HepG2 (cell line): ENCODE measurements around the gene SRBD1. TPM values are rescaled to one million over a fixed set of nuclear protein-coding genes. Genes with fewer than 3 reads are reported as not detected.

ENCODE experiments used
- ATAC-seq: fragments of 200-7000 bp; cut with Tn5 transposase; 3 replicates; pipeline ENCODE4 v1.9.1; 2020; ENCODE audit warnings: mild to moderate bottlenecking, moderate library complexity
- BruUV-seq: library from RNA; stranded (reverse); fragments of 400-500 nt; replicated peaks from 2 replicates; lab custom pipeline; 2021; lab: Mats Ljungman, UMichigan
- CTCF ChIA-PET: fragments of 300-600 bp; formaldehyde crosslinking; extraction: SDS; loops from one replicate; lab custom pipeline; 2021; ENCODE audit warnings: low total read pairs, inconsistent platforms, low intra/inter-chr PET ratio; lab: Yijun Ruan, JAX
- POLR2A ChIA-PET: fragments of 350-600 bp; sonication (Branson Sonifier 250); formaldehyde crosslinking; loops from one replicate; lab custom pipeline; 2020; ENCODE audit warnings: antibody characterized with exemption, inconsistent platforms; lab: Yijun Ruan, JAX
- DNase-seq: peaks from one replicate; pipeline ENCODE4 v3.0.0-alpha.2; 2015; ENCODE audit warnings: low spot score
- FAIRE-seq: peaks from 3 replicates; lab custom pipeline; 2011; peaks lifted over from hg19 to GRCh38; lab: Jason Lieb, UNC
- H2AFZ ChIP-seq: one replicate; pipeline ENCODE4 v1.6.1; 2011; ENCODE audit warnings: low read length, inconsistent platforms
- H3K27ac ChIP-seq: fragments of 300-600 bp; 3 replicates; pipeline ENCODE4 v1.8.0; 2011; ENCODE audit warnings: mixed run types, mild to moderate bottlenecking, mixed read lengths, low read length, inconsistent platforms; ENCODE audit not compliant: insufficient read depth; ENCODE audit errors: extremely low read length
- H3K27me3 ChIP-seq, 2 experiments: fragments of 200-600 bp in 1 of 2; 2 replicates in 1 of 2; 3 replicates in 1 of 2; pipeline versions ENCODE4 v1.6.0 to v1.8.0; 2011; ENCODE audit warnings: low read length in 2 of 2, mild to moderate bottlenecking in 2 of 2, moderate library complexity in 2 of 2, inconsistent platforms in 1 of 2; ENCODE audit not compliant: insufficient read depth in 2 of 2, control insufficient read depth in 1 of 2
- H3K36me3 ChIP-seq, 2 experiments: fragments of 200-600 bp in 1 of 2; replicated peaks in 1 of 2; 2 replicates in 1 of 2; 3 replicates in 1 of 2; pipeline versions ENCODE4 v1.5.1 to v1.8.0; 2011; ENCODE audit warnings: low read length in 2 of 2, inconsistent platforms in 1 of 2; ENCODE audit not compliant: insufficient read depth in 2 of 2, control insufficient read depth in 1 of 2
- H3K4me1 ChIP-seq: 2 replicates; pipeline ENCODE4 v1.5.1; 2012; ENCODE audit warnings: low read length, inconsistent platforms; ENCODE audit not compliant: insufficient read depth
- H3K4me2 ChIP-seq: 2 replicates; pipeline ENCODE4 v1.6.0; 2011; ENCODE audit warnings: low read depth, low read length, inconsistent platforms
- H3K4me3 ChIP-seq, 3 experiments: fragments of 200-600 bp in 1 of 3; sonication (generic), shearing (Covaris generic) in 1 of 3; replicated peaks in 1 of 3; 2 replicates each; pipeline ENCODE4 v1.5.1; 2011 to 2016; ENCODE audit warnings: low read length in 3 of 3, inconsistent platforms in 2 of 3, low read depth in 2 of 3, mild to moderate bottlenecking in 2 of 3, control low read depth in 1 of 3, mixed read lengths in 1 of 3; ENCODE audit not compliant: insufficient read depth in 1 of 3
- H3K79me2 ChIP-seq: one replicate; pipeline ENCODE4 v1.6.1; 2011; ENCODE audit warnings: low read length, inconsistent platforms; ENCODE audit not compliant: insufficient read depth
- H3K9ac ChIP-seq: 2 replicates; pipeline ENCODE4 v1.6.0; 2011; ENCODE audit warnings: mild to moderate bottlenecking, low read depth, low read length, inconsistent platforms; ENCODE audit not compliant: insufficient read depth
- H3K9me3 ChIP-seq: 2 replicates; pipeline ENCODE4 v1.5.1; 2012; ENCODE audit warnings: mild to moderate bottlenecking, low read length
- H4K20me1 ChIP-seq: 2 replicates; pipeline ENCODE4 v1.6.0; 2011; ENCODE audit warnings: inconsistent platforms, mild to moderate bottlenecking, low read length, moderate library complexity; ENCODE audit not compliant: insufficient read depth
- CCDC6 ChIP-seq: sonication (generic); formaldehyde crosslinking; IDR thresholded peaks from 2 replicates; pipeline ENCODE4 v1.8.1; 2022; ENCODE audit warnings: mild to moderate bottlenecking, missing genetic modification reagents, moderate library complexity
- FOXO1 ChIP-seq: sonication (generic); formaldehyde crosslinking; IDR thresholded peaks from 2 replicates; pipeline ENCODE4 v1.4.0; 2020; ENCODE audit warnings: missing genetic modification reagents
- HMGXB4 ChIP-seq, 2 experiments: sonication (generic) in 1 of 2; formaldehyde crosslinking in 1 of 2; IDR thresholded peaks; 2 replicates each; pipeline versions ENCODE4 v1.4.0 to v1.6.1; 2018 to 2020; ENCODE audit warnings: missing genetic modification reagents in 2 of 2, borderline replicate concordance in 1 of 2, low read depth in 1 of 2, mild to moderate bottlenecking in 1 of 2, missing biosample characterization in 1 of 2
- HOXA3 ChIP-seq: sonication (generic); formaldehyde crosslinking; IDR thresholded peaks from 2 replicates; pipeline ENCODE4 v1.5.0; 2020; ENCODE audit warnings: missing genetic modification reagents
- KLF11 ChIP-seq: IDR thresholded peaks from 2 replicates; pipeline ENCODE4 v1.6.1; 2016; ENCODE audit warnings: missing compliant biosample characterization
- MTA1 ChIP-seq: sonication (generic); formaldehyde crosslinking; IDR thresholded peaks from 2 replicates; pipeline ENCODE4 v1.4.0; 2020; ENCODE audit warnings: missing genetic modification reagents, mild to moderate bottlenecking, borderline replicate concordance
- MTF2 ChIP-seq: sonication (generic); formaldehyde crosslinking; IDR thresholded peaks from 2 replicates; pipeline ENCODE4 v1.5.0; 2020; ENCODE audit warnings: missing genetic modification reagents, borderline replicate concordance
- RBFOX2 ChIP-seq: fragments of 200-400 bp; formaldehyde crosslinking; IDR thresholded peaks from 2 replicates; pipeline ENCODE4 v1.6.1; 2017; ENCODE audit warnings: low read depth, mild to moderate bottlenecking, low read length
- RFX1 ChIP-seq: fragments of 450-650 bp; IDR thresholded peaks from 2 replicates; pipeline ENCODE4 v1.6.1; 2017
- SMC3 ChIP-seq: IDR thresholded peaks from 2 replicates; pipeline ENCODE4 v1.6.1; 2011; ENCODE audit warnings: low read length, improper control_type of control experiment
- TFE3 ChIP-seq: IDR thresholded peaks from 2 replicates; pipeline ENCODE4 v1.6.1; 2016
- TOPORS ChIP-seq: sonication (generic); formaldehyde crosslinking; IDR thresholded peaks from 2 replicates; pipeline ENCODE4 v1.8.0; 2023; ENCODE audit warnings: mild to moderate bottlenecking, missing genetic modification reagents
- UBTF ChIP-seq: sonication (generic); formaldehyde crosslinking; IDR thresholded peaks from 2 replicates; pipeline ENCODE4 v1.4.0; 2020; ENCODE audit warnings: mild to moderate bottlenecking, missing genetic modification reagents
- ZNF343 ChIP-seq: sonication (generic); formaldehyde crosslinking; IDR thresholded peaks from 2 replicates; pipeline ENCODE4 v1.4.0; 2020; ENCODE audit warnings: mild to moderate bottlenecking, missing genetic modification reagents
- ZNF709 ChIP-seq: sonication (generic); formaldehyde crosslinking; IDR thresholded peaks from 2 replicates; pipeline ENCODE4 v1.5.0; 2020; ENCODE audit warnings: mild to moderate bottlenecking, missing genetic modification reagents
- ZNF816 ChIP-seq: sonication (generic); formaldehyde crosslinking; IDR thresholded peaks from 2 replicates; pipeline ENCODE4 v1.8.0; 2022; ENCODE audit warnings: missing genetic modification reagents, mild to moderate bottlenecking, borderline replicate concordance
- ZNF850 ChIP-seq: sonication (generic); formaldehyde crosslinking; conservative IDR thresholded peaks from 2 replicates; pipeline ENCODE4 v1.9.0; 2021; ENCODE audit warnings: mild to moderate bottlenecking, missing genetic modification reagents
- ZSCAN29 ChIP-seq: sonication (generic); formaldehyde crosslinking; conservative IDR thresholded peaks from 2 replicates; pipeline ENCODE4 v1.4.0; 2020; ENCODE audit warnings: mild to moderate bottlenecking, missing genetic modification reagents
- WGBS: methylation state at CpG from one replicate; pipeline ENCODE4 v1.1.6; 2017; ENCODE audit warnings: low lambda C conversion rate; 5-methylcytosine and 5-hydroxymethylcytosine counted together
- in situ Hi-C: cut with HindIII; loops from 2 replicates; pipeline ENCODE4 v1.10.0; 2017; ENCODE audit warnings: low pct_unique_long_range_greater_than_20kb; ENCODE audit not compliant: extremely low pct_ligation_motif_present
- intact Hi-C: fragments of 100-400 bp; cut with micrococcal nuclease; formaldehyde crosslinking; loops from one replicate; pipeline ENCODE4 v1.10.0; 2022; ENCODE audit not compliant: unreplicated experiment
- polyA plus RNA-seq, 8 experiments: library from polyadenylated mRNA; depleted of rRNA in 3 of 8; stranded (reverse) in 7 of 8; unstranded in 1 of 8; fragments of >200 nt; fragmentation: Illumina TruSeq in 4 of 8; extraction: Trizol in 4 of 8; gene quantifications; 2 replicates each; pipeline versions ENCODE4 v1.2.1 to v1.2.3, GENCODE V29; 2011 to 2016; ENCODE audit warnings: low read depth in 4 of 8, missing spikeins in 1 of 8, mixed read lengths in 1 of 8; ENCODE audit not compliant: insufficient read depth in 1 of 8
- total RNA-seq, 5 experiments: library from RNA; depleted of rRNA; stranded (reverse); fragments of >200 nt; fragmentation: Illumina TruSeq; extraction: Trizol; gene quantifications; 2 replicates each; pipeline ENCODE4 v1.2.3, GENCODE V29; 2016; ENCODE audit warnings: low read depth in 1 of 5

Gene SRBD1
- total and polyA plus RNA-seq, 2 of the 13 experiments (the other 11 are each of a cell fraction or from before 2014, with no cell fraction given) = 3.2 to 23.9 TPM

- intact Hi-C loops = loop anchor here (5.0 kb wide), 1 partner anchor 1348 kb away; no protein-coding TSS in a partner anchor
- POLR2A ChIA-PET = no interaction called here
Observed at GRCh38 chr2:45614330-45614729, 3.3 kb upstream of the SRBD1 start.

More at GRCh38 chr2:45614330-45614729, 3.3 kb upstream of the SRBD1 start:
- no peaks in the 10 kb centered on the region; a peak in 1 of 5 replicates for H3K27me3 ChIP-seq
- no peaks in the 10 kb centered on the region for H4K20me1 ChIP-seq
- peaks cover 12% of the 10 kb centered on the region for H3K79me2 ChIP-seq
- H3K4me2 ChIP-seq = no peak overlapping the region
- H3K9me3 ChIP-seq = no peaks in the 10 kb centered on the region
- H3K36me3 ChIP-seq = no peaks in the 10 kb centered on the region
- H3K4me1 ChIP-seq = peaks cover 22% of the 10 kb centered on the region
- no peak for DNase-seq
- H3K27ac ChIP-seq = no peak overlapping the region
- H2AFZ ChIP-seq = no peak overlapping the region
- no peak for FAIRE-seq
- CTCF ChIA-PET = no interaction called here
- in situ Hi-C loops = no loop called here
- WGBS = 43% methylated on average over 1 of the region's 1 CpG
- ATAC-seq = no peak
- TF ChIP-seq ZSCAN29 (CRISPR knock-in tag) (no peak), CCDC6 (CRISPR knock-in tag) (no peak), MTF2 (CRISPR knock-in tag) (no peak), FOXO1 (CRISPR knock-in tag) (no peak), RFX1 (no peak), TFE3 (CRISPR knock-in tag) (no peak), UBTF (CRISPR knock-in tag) (no peak), KLF11 (CRISPR knock-in tag) (no peak), HMGXB4 (CRISPR knock-in tag; IDR thresholded peaks at IDR 0.05; ENCODE audit: borderline replicate concordance in 1 of 2, low read depth in 1 of 2) (no peak), RBFOX2 (no peak), ZNF850 (CRISPR knock-in tag) (no peak), SMC3 (no peak), ZNF709 (CRISPR knock-in tag) (no peak), TOPORS (CRISPR knock-in tag) (no peak), ZNF816 (no peak), MTA1 (CRISPR knock-in tag) (no peak), ZNF343 (CRISPR knock-in tag) (no peak), HOXA3 (CRISPR knock-in tag) (no peak)
- BruUV-seq = no TSS peak
- no peak overlapping the region for H3K9ac ChIP-seq
- no peak overlapping the region for H3K4me3 ChIP-seq
